Cardiac muscle cell (in vitro differentiated cells and primary cell): ENCODE measurements around the gene SLC6A13. TPM values are rescaled to one million over a fixed set of nuclear protein-coding genes. Genes with fewer than 3 reads are reported as not detected.
A peak's percentile ranks its signal among the peaks of the same experiment; 100 is the strongest.

Experiments used
- DNase-seq, 2 donors: peaks; one replicate each; pipeline versions ENCODE4 v3.0.0 to v3.0.0-alpha.2; 2010 to 2017; ENCODE audit warnings: low read depth in 1 of 2, low spot score in 1 of 2
- H3K27ac ChIP-seq: fragments of 200-600 bp; sonication (generic); 2 replicates; pipeline ENCODE4 v1.5.1; 2016
- H3K27me3 ChIP-seq: fragments of 200-600 bp; sonication (generic); 2 replicates; pipeline ENCODE4 v1.6.0; 2016; ENCODE audit warnings: control low read depth
- H3K36me3 ChIP-seq: fragments of 200-600 bp; sonication (generic); 2 replicates; pipeline ENCODE4 v1.5.1; 2016; ENCODE audit warnings: control low read depth
- H3K4me1 ChIP-seq: fragments of 200-600 bp; sonication (generic); 2 replicates; pipeline ENCODE4 v1.8.1; 2017; ENCODE audit warnings: low read depth, mild to moderate bottlenecking, mixed run types
- H3K4me3 ChIP-seq: fragments of 200-600 bp; sonication (generic); 2 replicates; pipeline ENCODE4 v1.5.1; 2016; ENCODE audit warnings: mild to moderate bottlenecking
- H3K9me3 ChIP-seq: fragments of 200-600 bp; sonication (generic); 2 replicates; pipeline ENCODE4 v1.5.1; 2017; ENCODE audit warnings: low read depth, mild to moderate bottlenecking, control low read depth
- CTCF ChIP-seq: IDR thresholded peaks from 2 replicates; pipeline ENCODE4 v1.5.1; 2012; ENCODE audit warnings: low read depth, mild to moderate bottlenecking, low read length
- polyA plus RNA-seq: library from polyadenylated mRNA; unstranded; fragments of >200 nt; fragmentation: Nextera tagmentation; extraction: Ambion mirVana; gene quantifications from 2 replicates; pipeline ENCODE4 v1.2.1, GENCODE V29; 2016
- total RNA-seq: library from RNA; depleted of rRNA; stranded (reverse); fragments of >200 nt; gene quantifications from 2 replicates; pipeline ENCODE4 v1.2.3, GENCODE V29; 2016

Gene SLC6A13
- total and polyA plus RNA-seq, 2 experiments from 2014 or later = 2.3 to 3.8 TPM

GRCh38 chr12:295132-295531, 32.5 kb upstream of the SLC6A13 start:
- TF ChIP-seq CTCF = no peak
- Histone ChIP-seq H3K4me1 (peaks cover 20% of the 10 kb centered on the region), H3K36me3 (peaks cover 57% of the 10 kb centered on the region), H3K27ac (no peak overlapping the region), H3K9me3 (no peaks in the 10 kb centered on the region), H3K4me3 (no peak overlapping the region), H3K27me3 (no peaks in the 10 kb centered on the region)
- no peak for DNase-seq

GRCh38 chr12:293199-293598, 30.6 kb upstream of the SLC6A13 start:
- Histone ChIP-seq H3K27ac (no peak overlapping the region), H3K9me3 (no peaks in the 10 kb centered on the region), H3K4me1 (peaks cover 15% of the 10 kb centered on the region), H3K4me3 (no peak overlapping the region), H3K27me3 (no peaks in the 10 kb centered on the region), H3K36me3 (peaks cover 60% of the 10 kb centered on the region)
- TF ChIP-seq CTCF = no peak
- no peak for DNase-seq

- no peak for DNase-seq
Observed at GRCh38 chr12:292186-292585, 29.6 kb upstream of the SLC6A13 start.

GRCh38 chr12:291153-291723, 28.6 kb upstream of the SLC6A13 start:
- TF ChIP-seq CTCF = no peak
- Histone ChIP-seq H3K4me3 (no peak overlapping the region), H3K27me3 (no peaks in the 10 kb centered on the region), H3K36me3 (peaks cover 51% of the 10 kb centered on the region), H3K27ac (no peak overlapping the region), H3K9me3 (no peaks in the 10 kb centered on the region), H3K4me1 (no peaks in the 10 kb centered on the region)
- DNase-seq = no peak

More at GRCh38 chr12:292186-292585, 29.6 kb upstream of the SLC6A13 start:
- H3K4me3 ChIP-seq = no peak overlapping the region
- peaks cover 60% of the 10 kb centered on the region for H3K36me3 ChIP-seq
- TF ChIP-seq CTCF = no peak
- H3K27me3 ChIP-seq = no peaks in the 10 kb centered on the region
- no peak overlapping the region for H3K27ac ChIP-seq
- no peaks in the 10 kb centered on the region for H3K9me3 ChIP-seq
- peaks cover 5% of the 10 kb centered on the region for H3K4me1 ChIP-seq

GRCh38 chr12:288687-289086, 26.1 kb upstream of the SLC6A13 start:
- Histone ChIP-seq H3K4me1 (no peaks in the 10 kb centered on the region), H3K9me3 (no peaks in the 10 kb centered on the region), H3K36me3 (peaks cover 42% of the 10 kb centered on the region), H3K27me3 (no peaks in the 10 kb centered on the region), H3K27ac (no peak overlapping the region), H3K4me3 (no peak overlapping the region)
- DNase-seq = peak in 1 of 2 donors; percentile 55
- TF ChIP-seq CTCF = no peak
